ENCODE measurements around the gene KCTD16. TPM values are rescaled to one million over a fixed set of nuclear protein-coding genes. Genes with fewer than 3 reads are reported as not detected.

The KCTD16 gene
- total RNA-seq, 1 experiment from 2014 or later = 0.29 TPM

DNA sequence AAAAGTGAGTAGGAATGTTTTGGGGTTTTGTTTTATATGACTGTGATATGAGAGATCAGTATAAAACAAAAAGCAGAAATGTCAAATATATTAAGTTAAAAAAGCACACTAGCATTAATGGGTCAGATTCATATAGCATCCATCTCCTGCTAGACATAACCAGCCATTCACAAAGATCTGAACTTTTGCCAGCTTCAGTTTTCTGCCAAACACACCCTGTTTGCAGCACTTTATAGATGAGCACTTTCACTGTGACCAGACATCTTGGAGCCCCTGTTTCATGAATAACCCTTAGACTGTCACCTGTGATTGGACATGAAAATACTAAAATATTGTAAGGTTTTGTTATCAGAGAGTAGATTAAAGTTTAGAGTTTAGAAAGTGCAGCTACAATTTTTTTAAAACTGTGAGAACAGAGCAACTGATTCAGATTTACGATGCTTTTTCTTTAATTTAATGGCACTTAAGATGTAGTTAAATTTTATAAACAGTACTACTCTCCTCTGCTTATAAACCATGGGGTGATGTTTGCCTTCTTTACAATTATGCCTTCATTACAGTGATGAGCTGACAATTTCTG, 142.6 kb downstream of the KCTD16 start:
- Mint-ChIP-seq H3K27ac (ENCODE audit: unreplicated experiment) (no peak overlapping the region), H3K4me3 (ENCODE audit: unreplicated experiment) (no peak overlapping the region), H3K9me3 (ENCODE audit: unreplicated experiment) (no peaks in the 10 kb centered on the region), H3K27me3 (ENCODE audit: insufficient read depth, unreplicated experiment) (no peaks in the 10 kb centered on the region), H3K36me3 (ENCODE audit: insufficient read depth, unreplicated experiment) (no peaks in the 10 kb centered on the region), H3K4me1 (ENCODE audit: low read depth, unreplicated experiment) (peaks cover 8% of the 10 kb centered on the region)
- Histone ChIP-seq H3K27me3 (replicated peaks; ENCODE audit: control insufficient read depth, insufficient read depth, low read length) (no peaks in the 10 kb centered on the region), H3K9me3 (0 out of 2 replicates have a peak, but pooled peaks cover 4% of the 10 kb centered on the region), H3K4me1 (peaks cover 27% of the 10 kb centered on the region), H3K4me3 (ENCODE audit: low read depth, low read length) (no peak overlapping the region), H3K36me3 (ENCODE audit: control insufficient read depth, insufficient read depth, low read length) (no peaks in the 10 kb centered on the region)
- ChIA-PET CTCF (no interaction called here), POLR2A (no interaction called here)
- BruUV-seq (replicated peaks) = no TSS peak
- intact Hi-C loops (cut with micrococcal nuclease; ENCODE audit: unreplicated experiment) = no loop called here
- DNase-seq = no peak
- TF ChIP-seq, protein P1, sequence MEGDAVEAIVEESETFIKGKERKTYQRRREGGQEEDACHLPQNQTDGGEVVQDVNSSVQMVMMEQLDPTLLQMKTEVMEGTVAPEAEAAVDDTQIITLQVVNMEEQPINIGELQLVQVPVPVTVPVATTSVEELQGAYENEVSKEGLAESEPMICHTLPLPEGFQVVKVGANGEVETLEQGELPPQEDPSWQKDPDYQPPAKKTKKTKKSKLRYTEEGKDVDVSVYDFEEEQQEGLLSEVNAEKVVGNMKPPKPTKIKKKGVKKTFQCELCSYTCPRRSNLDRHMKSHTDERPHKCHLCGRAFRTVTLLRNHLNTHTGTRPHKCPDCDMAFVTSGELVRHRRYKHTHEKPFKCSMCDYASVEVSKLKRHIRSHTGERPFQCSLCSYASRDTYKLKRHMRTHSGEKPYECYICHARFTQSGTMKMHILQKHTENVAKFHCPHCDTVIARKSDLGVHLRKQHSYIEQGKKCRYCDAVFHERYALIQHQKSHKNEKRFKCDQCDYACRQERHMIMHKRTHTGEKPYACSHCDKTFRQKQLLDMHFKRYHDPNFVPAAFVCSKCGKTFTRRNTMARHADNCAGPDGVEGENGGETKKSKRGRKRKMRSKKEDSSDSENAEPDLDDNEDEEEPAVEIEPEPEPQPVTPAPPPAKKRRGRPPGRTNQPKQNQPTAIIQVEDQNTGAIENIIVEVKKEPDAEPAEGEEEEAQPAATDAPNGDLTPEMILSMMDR (IDR thresholded peaks at IDR 0.05; ENCODE audit: insufficient read depth in 1 of 2, low read depth in 1 of 2, low read length in 1 of 2, severe bottlenecking in 1 of 2, unreplicated experiment in 1 of 2) = no peak

DNA sequence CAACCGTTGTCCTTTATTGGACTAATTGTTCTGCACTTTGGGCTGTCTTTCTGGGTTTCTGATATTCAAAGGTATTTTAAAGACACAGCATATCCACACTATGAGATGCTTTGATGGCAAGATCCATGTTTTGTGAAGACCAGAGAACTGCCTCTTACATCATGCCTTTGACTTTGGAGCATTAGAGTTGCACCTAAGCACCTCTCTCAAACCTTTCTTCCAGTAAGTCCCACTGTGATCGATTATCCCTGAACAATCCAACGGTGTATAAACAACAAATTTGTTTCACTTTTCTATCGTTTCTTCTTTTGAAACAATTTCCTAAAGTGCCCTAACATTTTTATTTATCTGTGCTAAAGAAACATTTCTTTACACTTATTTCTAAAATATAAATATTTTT, 144.4 kb downstream of the KCTD16 start:
- CTCF ChIA-PET = no interaction called here
- POLR2A ChIA-PET = no interaction called here
- H3K27me3 Mint-ChIP-seq (ENCODE audit: insufficient read depth, unreplicated experiment) = no peaks in the 10 kb centered on the region
- H3K27me3 ChIP-seq (replicated peaks; ENCODE audit: control insufficient read depth, insufficient read depth, low read length) = no peaks in the 10 kb centered on the region
- H3K36me3 ChIP-seq (ENCODE audit: control insufficient read depth, insufficient read depth, low read length) = no peaks in the 10 kb centered on the region
- H3K36me3 Mint-ChIP-seq (ENCODE audit: insufficient read depth, unreplicated experiment) = no peaks in the 10 kb centered on the region
- no peaks in the 10 kb centered on the region for H3K9me3 Mint-ChIP-seq (ENCODE audit: unreplicated experiment)
- no peak overlapping the region for H3K27ac Mint-ChIP-seq (ENCODE audit: unreplicated experiment)
- TF ChIP-seq, protein P1 (IDR thresholded peaks at IDR 0.05; ENCODE audit: insufficient read depth in 1 of 2, low read depth in 1 of 2, low read length in 1 of 2, severe bottlenecking in 1 of 2, unreplicated experiment in 1 of 2) = no peak
- intact Hi-C loops (cut with micrococcal nuclease; ENCODE audit: unreplicated experiment) = no loop called here
- no peaks in the 10 kb centered on the region for H3K4me1 Mint-ChIP-seq (ENCODE audit: low read depth, unreplicated experiment)
- no peak for DNase-seq
- H3K4me1 ChIP-seq = peaks cover 15% of the 10 kb centered on the region
- H3K9me3 ChIP-seq = 0 out of 2 replicates have a peak, but pooled peaks cover 4% of the 10 kb centered on the region
- no peak overlapping the region for H3K4me3 Mint-ChIP-seq (ENCODE audit: unreplicated experiment)
- no TSS peak for BruUV-seq (replicated peaks)
- H3K4me3 ChIP-seq (ENCODE audit: low read depth, low read length) = no peak overlapping the region

DNA sequence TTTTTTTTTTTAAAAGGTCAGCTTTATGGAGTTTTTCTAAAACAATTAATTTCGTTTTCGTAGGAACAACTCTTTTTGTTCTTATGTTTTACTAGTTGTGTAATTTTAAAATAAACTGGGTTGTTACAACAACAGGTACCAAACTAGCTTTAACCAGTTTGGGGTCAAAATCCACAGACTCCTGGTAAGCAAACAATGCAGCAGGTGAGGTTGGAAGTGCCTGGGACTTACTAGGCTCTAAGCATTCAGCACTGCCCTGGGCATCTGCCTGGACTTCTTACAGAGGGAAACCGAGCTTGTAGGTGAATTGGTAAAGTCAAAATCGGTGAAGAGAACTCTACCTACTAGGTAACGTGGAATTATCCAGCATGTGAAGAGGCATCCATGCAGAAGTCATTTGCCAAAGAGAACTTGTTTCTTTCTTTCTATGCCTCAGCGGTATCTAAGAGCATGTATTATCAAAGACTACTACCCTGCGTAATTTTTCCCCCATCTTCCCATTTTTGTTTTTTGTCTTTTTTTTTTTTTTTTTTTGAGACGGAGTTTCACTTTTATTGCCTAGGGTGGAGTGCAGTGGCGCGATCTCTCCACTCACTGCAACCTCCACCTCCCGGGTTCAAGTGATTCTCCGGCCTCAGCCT, 145.4 kb downstream of the KCTD16 start:
- H3K27ac Mint-ChIP-seq (ENCODE audit: unreplicated experiment) = peak overlapping the region; percentile 18
- ChIA-PET CTCF (no interaction called here), POLR2A (interaction anchor here (1.1 kb wide), 1 partner anchor 9 kb away, joined by 5 read pairs; no protein-coding TSS in a partner anchor)
- H3K4me1 Mint-ChIP-seq (ENCODE audit: low read depth, unreplicated experiment) = no peaks in the 10 kb centered on the region
- no peaks in the 10 kb centered on the region for H3K9me3 Mint-ChIP-seq (ENCODE audit: unreplicated experiment)
- H3K36me3 Mint-ChIP-seq (ENCODE audit: insufficient read depth, unreplicated experiment) = no peaks in the 10 kb centered on the region
- no TSS peak for BruUV-seq (replicated peaks)
- Histone ChIP-seq H3K4me3 (ENCODE audit: low read depth, low read length) (no peak overlapping the region), H3K27me3 (replicated peaks; ENCODE audit: control insufficient read depth, insufficient read depth, low read length) (no peaks in the 10 kb centered on the region), H3K36me3 (ENCODE audit: control insufficient read depth, insufficient read depth, low read length) (no peaks in the 10 kb centered on the region), H3K9me3 (0 out of 2 replicates have a peak, but pooled peaks cover 4% of the 10 kb centered on the region), H3K4me1 (peaks cover 10% of the 10 kb centered on the region)
- TF ChIP-seq, protein P1 (IDR thresholded peaks at IDR 0.05; ENCODE audit: insufficient read depth in 1 of 2, low read depth in 1 of 2, low read length in 1 of 2, severe bottlenecking in 1 of 2, unreplicated experiment in 1 of 2) = no peak
- H3K27me3 Mint-ChIP-seq (ENCODE audit: insufficient read depth, unreplicated experiment) = no peaks in the 10 kb centered on the region
- peak; percentile 45 to 47 for DNase-seq
- no peak overlapping the region for H3K4me3 Mint-ChIP-seq (ENCODE audit: unreplicated experiment)
- intact Hi-C loops (cut with micrococcal nuclease; ENCODE audit: unreplicated experiment) = loop anchor here (2.0 kb wide), 1 partner anchor 35 kb away; no protein-coding TSS in a partner anchor
